ENCODE measurements around the gene ANGPTL3.

- no peak for TF ChIP-seq CTCF (IDR thresholded peaks at IDR 0.05)
- no peak for TF ChIP-seq ZFX (IDR thresholded peaks at IDR 0.05; ENCODE audit: borderline replicate concordance)
These were observed 40.2 kb downstream of the ANGPTL3 start for GRCh38 chr1:62637392-62638105.

All from 22Rv1 (cell line).